Embryonic facial prominence (tissue), 1 donor: ENCODE measurements around the gene CRB1.
"Not testable (repeated sequence)": the region's sequence is repeated elsewhere in the genome, so short reads cannot be mapped to it uniquely, and the experiment has no call there.

Experiments
- DNase-seq: peaks from one replicate; pipeline ENCODE4 v3.0.0-alpha.2; 2016; ENCODE audit errors: extremely low spot score

CRB1 gene

GRCh38 chr1:197463142-197463541 lies 195.1 kb downstream of the CRB1 start:
- no peak for DNase-seq

- peak; percentile 34 for DNase-seq
These were observed 196.0 kb downstream of the CRB1 start for GRCh38 chr1:197464044-197464443.

GRCh38 chr1:197465528-197466327 lies 197.7 kb downstream of the CRB1 start:
- no peak for DNase-seq

GRCh38 chr1:197466813-197467212 lies 198.8 kb downstream of the CRB1 start:
- DNase-seq = no peak

GRCh38 chr1:197467881-197468280 lies 199.8 kb downstream of the CRB1 start:
- no peak for DNase-seq

GRCh38 chr1:197468543-197469175 lies 200.6 kb downstream of the CRB1 start:
- no peak for DNase-seq

- DNase-seq = no peak
These were observed 201.7 kb downstream of the CRB1 start for GRCh38 chr1:197469620-197470210.

- DNase-seq = no peak
These were observed 202.3 kb downstream of the CRB1 start for GRCh38 chr1:197470330-197470729.

- no peak for DNase-seq
These were observed 203.4 kb downstream of the CRB1 start for GRCh38 chr1:197471248-197471985.

GRCh38 chr1:197472141-197472540 lies 204.1 kb downstream of the CRB1 start:
- peak; percentile 36 for DNase-seq

- DNase-seq = no peak
These were observed 212.4 kb downstream of the CRB1 start for GRCh38 chr1:197480446-197480845.

GRCh38 chr1:197481101-197481500 lies 213.0 kb downstream of the CRB1 start:
- no peak for DNase-seq

- DNase-seq = no peak
These were observed 217.7 kb downstream of the CRB1 start for GRCh38 chr1:197485790-197486189.

GRCh38 chr1:197486946-197487345 lies 218.9 kb downstream of the CRB1 start:
- DNase-seq = no peak

- DNase-seq = not testable (repeated sequence)
These were observed 223.5 kb downstream of the CRB1 start for GRCh38 chr1:197491505-197491904.

GRCh38 chr1:197496722-197497121 lies 228.7 kb downstream of the CRB1 start:
- DNase-seq = no peak

- no peak for DNase-seq
These were observed 242.8 kb downstream of the CRB1 start for GRCh38 chr1:197510691-197511378.

- no peak for DNase-seq
These were observed 247.4 kb downstream of the CRB1 start for GRCh38 chr1:197515421-197515820.

- DNase-seq = no peak
These were observed 251.8 kb downstream of the CRB1 start for GRCh38 chr1:197519741-197520334.

GRCh38 chr1:197521118-197521739 lies 253.2 kb downstream of the CRB1 start:
- no peak for DNase-seq
